Measurements from ENCODE around the gene MYO1B.

Gene MYO1B

GRCh38 chr2:191311156-191311555, 66.0 kb downstream of the MYO1B start:
- Histone ChIP-seq H3F3A (ENCODE audit: low read depth) (no peaks in the 10 kb centered on the region), H3K79me2 (ENCODE audit: insufficient read depth, low read length) (peaks cover 32% of the 10 kb centered on the region; the same call in 1 of the 2 replicates), H3K27me3 (ENCODE audit: insufficient read depth, low read length, poor library complexity, severe bottlenecking) (no peaks in the 10 kb centered on the region), H2AFZ (ENCODE audit: low read length) (no peak overlapping the region), H3K4me1 (ENCODE audit: insufficient read depth, low read length, poor library complexity, severe bottlenecking) (no peaks in the 10 kb centered on the region), H4K20me1 (ENCODE audit: insufficient read depth, low read length, poor library complexity, severe bottlenecking) (no peaks in the 10 kb centered on the region), H3K4me2 (ENCODE audit: low read depth, low read length, poor library complexity, severe bottlenecking) (no peak overlapping the region), H3K4me3 (ENCODE audit: low read length, poor library complexity, severe bottlenecking) (no peak overlapping the region), H3K9me2 (replicated peaks; ENCODE audit: low read depth, low read length) (no peaks in the 10 kb centered on the region), H3K9me3 (ENCODE audit: insufficient read depth, low read depth, low read length) (no peaks in the 10 kb centered on the region), H3K36me3 (ENCODE audit: insufficient read depth, low read length) (no peaks in the 10 kb centered on the region), H3K9ac (ENCODE audit: low read depth, low read length, poor library complexity, severe bottlenecking) (no peak overlapping the region)
- TF ChIP-seq CTCF (conservative IDR thresholded peaks at IDR 0.05; ENCODE audit: low read length) (no peak), EZH2phosphoT487 (IDR thresholded peaks at IDR 0.05; ENCODE audit: borderline replicate concordance) (no peak)

GRCh38 chr2:191311627-191312026, 66.4 kb downstream of the MYO1B start:
- H3K36me3 ChIP-seq (ENCODE audit: insufficient read depth, low read length): no peaks in the 10 kb centered on the region
- no peak overlapping the region for H2AFZ ChIP-seq (ENCODE audit: low read length)
- H3K27me3 ChIP-seq (ENCODE audit: insufficient read depth, low read length, poor library complexity, severe bottlenecking): no peaks in the 10 kb centered on the region
- no peaks in the 10 kb centered on the region for H3K4me1 ChIP-seq (ENCODE audit: insufficient read depth, low read length, poor library complexity, severe bottlenecking)
- peaks cover 33% of the 10 kb centered on the region; the same call in 1 of the 2 replicates for H3K79me2 ChIP-seq (ENCODE audit: insufficient read depth, low read length)
- no peaks in the 10 kb centered on the region for H3F3A ChIP-seq (ENCODE audit: low read depth)
- no peaks in the 10 kb centered on the region for H3K9me3 ChIP-seq (ENCODE audit: insufficient read depth, low read depth, low read length)
- no peaks in the 10 kb centered on the region for H3K9me2 ChIP-seq (replicated peaks; ENCODE audit: low read depth, low read length)
- H4K20me1 ChIP-seq (ENCODE audit: insufficient read depth, low read length, poor library complexity, severe bottlenecking): no peaks in the 10 kb centered on the region
- TF ChIP-seq EZH2phosphoT487 (IDR thresholded peaks at IDR 0.05; ENCODE audit: borderline replicate concordance) (no peak), CTCF (conservative IDR thresholded peaks at IDR 0.05; ENCODE audit: low read length) (no peak)
- no peak overlapping the region for H3K4me3 ChIP-seq (ENCODE audit: low read length, poor library complexity, severe bottlenecking)
- H3K9ac ChIP-seq (ENCODE audit: low read depth, low read length, poor library complexity, severe bottlenecking): no peak overlapping the region
- no peak overlapping the region for H3K4me2 ChIP-seq (ENCODE audit: low read depth, low read length, poor library complexity, severe bottlenecking)

- no peaks in the 10 kb centered on the region for H4K20me1 ChIP-seq (ENCODE audit: insufficient read depth, low read length, poor library complexity, severe bottlenecking)
- no peak overlapping the region for H3K4me2 ChIP-seq (ENCODE audit: low read depth, low read length, poor library complexity, severe bottlenecking)
- no peak overlapping the region for H3K4me3 ChIP-seq (ENCODE audit: low read length, poor library complexity, severe bottlenecking)
- no peaks in the 10 kb centered on the region for H3F3A ChIP-seq (ENCODE audit: low read depth)
- H3K9me2 ChIP-seq (replicated peaks; ENCODE audit: low read depth, low read length): no peaks in the 10 kb centered on the region
- no peak for TF ChIP-seq EZH2phosphoT487 (IDR thresholded peaks at IDR 0.05; ENCODE audit: borderline replicate concordance)
- no peak for TF ChIP-seq CTCF (conservative IDR thresholded peaks at IDR 0.05; ENCODE audit: low read length)
- H3K36me3 ChIP-seq (ENCODE audit: insufficient read depth, low read length): no peaks in the 10 kb centered on the region
- H3K4me1 ChIP-seq (ENCODE audit: insufficient read depth, low read length, poor library complexity, severe bottlenecking): no peaks in the 10 kb centered on the region
- no peaks in the 10 kb centered on the region for H3K27me3 ChIP-seq (ENCODE audit: insufficient read depth, low read length, poor library complexity, severe bottlenecking)
- no peak overlapping the region for H3K9ac ChIP-seq (ENCODE audit: low read depth, low read length, poor library complexity, severe bottlenecking)
- H2AFZ ChIP-seq (ENCODE audit: low read length): no peak overlapping the region
- H3K79me2 ChIP-seq (ENCODE audit: insufficient read depth, low read length): peaks cover 38% of the 10 kb centered on the region; the same call in 1 of the 2 replicates
- no peaks in the 10 kb centered on the region for H3K9me3 ChIP-seq (ENCODE audit: insufficient read depth, low read depth, low read length)
These were observed 67.0 kb downstream of the MYO1B start for GRCh38 chr2:191312163-191312562.

All from Loucy (cell line).